Mononuclear cell (primary cell): ENCODE results near the gene AKTIP. TPM values are rescaled to one million over a fixed set of nuclear protein-coding genes. Genes with fewer than 3 reads are reported as not detected.

Experiments used
- H3K27me3 ChIP-seq: 2 replicates; pipeline ENCODE4 v1.6.0; 2011; ENCODE audit warnings: low read length, control low read depth; ENCODE audit not compliant: insufficient read depth
- H3K4me1 ChIP-seq: 2 replicates; pipeline ENCODE4 v1.5.1; 2011; ENCODE audit warnings: mild to moderate bottlenecking, low read length, control low read depth; ENCODE audit not compliant: insufficient read depth
- H3K4me3 ChIP-seq: 2 replicates; pipeline ENCODE4 v1.5.1; 2011; ENCODE audit warnings: mild to moderate bottlenecking, low read length, moderate library complexity
- H3K9me3 ChIP-seq: 2 replicates; pipeline ENCODE4 v1.5.1; 2011; ENCODE audit warnings: low read depth, mild to moderate bottlenecking, control low read depth, low read length
- total RNA-seq: library from RNA; depleted of rRNA; stranded (reverse); fragments of >200 nt; gene quantifications from one replicate; pipeline ENCODE4 v1.2.3, GENCODE V29; 2012

AKTIP gene
- total RNA-seq, 1 donor = 42.3 TPM

- Histone ChIP-seq H3K4me3 (no peak overlapping the region), H3K9me3 (no peaks in the 10 kb centered on the region), H3K4me1 (peaks cover 29% of the 10 kb centered on the region), H3K27me3 (no peaks in the 10 kb centered on the region)
Observed at GRCh38 chr16:53506254-53506653, 3.2 kb upstream of the AKTIP start.

- Histone ChIP-seq H3K4me3 (no peak overlapping the region), H3K4me1 (peaks cover 28% of the 10 kb centered on the region), H3K27me3 (no peaks in the 10 kb centered on the region), H3K9me3 (no peaks in the 10 kb centered on the region)
Observed at GRCh38 chr16:53504665-53505064, 1.7 kb upstream of the AKTIP start.

- no peaks in the 10 kb centered on the region for H3K27me3 ChIP-seq
- H3K9me3 ChIP-seq = no peaks in the 10 kb centered on the region
- H3K4me3 ChIP-seq = peak overlapping the region; percentile 14
- peaks cover 28% of the 10 kb centered on the region for H3K4me1 ChIP-seq
Observed at GRCh38 chr16:53503991-53504663, 1.1 kb upstream of the AKTIP start.

DNA sequence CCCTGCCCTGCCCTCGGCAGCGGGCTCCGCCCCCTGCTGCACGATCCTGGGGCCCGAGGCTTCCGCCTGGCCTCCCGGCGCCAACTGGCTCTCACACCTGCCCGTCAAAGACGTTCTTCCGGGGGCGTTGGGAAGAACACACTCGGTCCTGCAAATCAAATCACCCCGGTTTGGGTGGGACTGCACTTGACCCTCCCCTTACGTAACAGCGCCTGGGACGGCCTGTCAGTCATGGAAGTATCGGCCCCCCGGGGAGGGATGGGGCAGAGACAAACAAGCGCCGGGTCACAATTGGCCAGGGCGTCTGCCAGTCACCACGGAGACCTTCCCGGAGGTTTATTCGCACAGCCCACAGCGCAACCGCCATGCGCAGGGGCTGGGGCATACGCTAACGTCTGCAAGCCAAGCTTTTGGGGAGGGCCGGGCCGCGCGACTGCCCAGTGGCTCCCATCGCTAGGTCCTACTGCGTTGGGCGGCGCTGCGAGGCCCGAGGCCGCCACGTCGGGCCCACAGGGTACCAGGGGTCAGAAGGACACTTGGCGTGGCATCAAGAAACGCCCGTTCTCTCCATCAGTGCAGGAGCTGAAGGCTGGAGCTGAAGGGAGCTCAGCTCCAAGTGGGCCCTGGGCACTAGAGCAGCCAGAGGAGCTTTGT is 388 bp upstream of the AKTIP start:
- H3K4me3 ChIP-seq = peak overlapping the region; percentile 64
- no peaks in the 10 kb centered on the region for H3K27me3 ChIP-seq
- peaks cover 28% of the 10 kb centered on the region for H3K4me1 ChIP-seq
- no peaks in the 10 kb centered on the region for H3K9me3 ChIP-seq

GRCh38 chr16:53501216-53501859 is 1.7 kb downstream of the AKTIP start:
- Histone ChIP-seq H3K4me3 (peak overlapping the region; percentile 74), H3K27me3 (no peaks in the 10 kb centered on the region), H3K4me1 (peaks cover 28% of the 10 kb centered on the region), H3K9me3 (no peaks in the 10 kb centered on the region)

DNA sequence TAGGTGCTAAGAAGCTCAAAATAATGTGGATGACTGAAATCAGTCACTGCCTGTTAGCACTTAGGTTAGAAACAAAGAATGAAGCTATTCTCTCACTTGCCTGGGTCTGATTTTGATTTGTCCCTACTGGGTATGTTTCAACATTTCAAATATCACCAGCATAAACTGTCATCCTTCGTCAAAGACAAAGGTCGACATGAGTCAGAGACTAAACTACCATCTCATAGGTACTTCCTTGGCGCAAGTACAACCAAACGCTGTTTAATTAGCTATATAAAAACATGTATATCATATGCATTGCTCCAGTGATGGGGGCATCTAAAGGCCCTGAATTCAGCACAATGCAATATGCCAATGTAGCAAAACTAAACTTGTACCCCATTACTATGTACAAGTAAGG is 4.0 kb downstream of the AKTIP start:
- H3K4me1 ChIP-seq = peaks cover 20% of the 10 kb centered on the region
- no peak overlapping the region for H3K4me3 ChIP-seq
- H3K9me3 ChIP-seq = no peaks in the 10 kb centered on the region
- H3K27me3 ChIP-seq = no peaks in the 10 kb centered on the region

DNA sequence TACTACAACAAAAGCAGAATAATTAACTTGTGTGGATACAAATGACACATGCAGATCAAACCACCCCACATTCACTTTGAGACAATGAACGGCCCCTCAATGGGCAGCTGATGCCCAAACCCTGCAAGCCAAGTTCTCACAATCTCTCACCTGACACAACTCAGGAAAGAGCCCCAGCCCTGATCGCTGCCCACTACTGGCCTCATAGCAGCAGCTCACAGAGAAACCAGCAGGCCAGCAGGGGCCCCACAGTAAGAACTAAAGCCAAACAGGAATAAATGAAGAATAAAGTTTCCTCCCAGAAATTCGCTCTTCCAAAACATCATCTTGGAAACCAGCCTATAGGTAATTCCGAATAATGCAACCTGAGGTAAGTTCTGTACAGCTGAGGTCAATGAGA is 7.7 kb downstream of the AKTIP start:
- Histone ChIP-seq H3K4me3 (no peak overlapping the region), H3K9me3 (no peaks in the 10 kb centered on the region), H3K4me1 (no peaks in the 10 kb centered on the region), H3K27me3 (no peaks in the 10 kb centered on the region)

- H3K27me3 ChIP-seq = no peaks in the 10 kb centered on the region
- H3K9me3 ChIP-seq = no peaks in the 10 kb centered on the region
- no peaks in the 10 kb centered on the region for H3K4me1 ChIP-seq
- H3K4me3 ChIP-seq = no peak overlapping the region
Observed at GRCh38 chr16:53494636-53495035, 8.4 kb downstream of the AKTIP start.

DNA sequence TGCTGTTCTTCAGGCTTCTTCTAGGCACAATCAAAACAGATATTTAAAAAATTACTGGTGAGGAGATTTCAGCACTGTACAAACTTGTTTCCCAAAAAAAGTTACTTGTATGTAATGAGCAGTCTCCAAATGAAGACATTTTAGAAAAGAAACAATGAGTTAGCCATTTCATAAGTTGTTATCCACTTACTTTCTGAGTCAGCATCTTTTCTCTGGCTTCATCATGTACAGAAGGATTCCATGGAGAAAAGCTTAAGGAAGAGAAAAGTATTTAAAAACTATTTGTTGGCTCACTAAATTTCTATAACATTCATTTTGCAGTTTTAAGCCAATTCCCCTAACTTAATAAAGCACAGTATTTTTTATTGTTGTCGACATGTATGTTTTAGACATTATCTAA is 10.5 kb downstream of the AKTIP start:
- Histone ChIP-seq H3K9me3 (no peaks in the 10 kb centered on the region), H3K4me1 (no peaks in the 10 kb centered on the region), H3K27me3 (no peaks in the 10 kb centered on the region), H3K4me3 (no peak overlapping the region)

DNA sequence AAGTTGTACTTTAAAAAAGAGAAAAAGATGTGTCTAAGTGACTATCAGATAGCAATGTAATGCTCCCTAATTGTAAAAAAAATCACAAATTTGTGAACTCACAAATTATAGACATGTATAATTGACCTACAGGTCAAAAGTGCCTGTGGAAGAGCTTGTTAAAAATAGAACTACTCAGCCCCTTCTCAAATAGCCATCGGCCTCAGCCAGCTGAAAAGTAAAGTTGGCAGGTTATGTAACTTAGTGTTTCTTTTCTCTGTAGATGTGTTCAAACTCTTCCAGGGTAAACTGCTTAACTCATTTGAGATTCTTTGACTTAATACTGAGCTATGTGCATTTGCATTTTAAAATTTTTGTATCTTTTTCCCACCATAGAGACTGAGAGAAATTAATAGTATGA is 13.3 kb downstream of the AKTIP start:
- no peaks in the 10 kb centered on the region for H3K27me3 ChIP-seq
- no peaks in the 10 kb centered on the region for H3K4me1 ChIP-seq
- no peak overlapping the region for H3K4me3 ChIP-seq
- peaks cover 11% of the 10 kb centered on the region for H3K9me3 ChIP-seq

DNA sequence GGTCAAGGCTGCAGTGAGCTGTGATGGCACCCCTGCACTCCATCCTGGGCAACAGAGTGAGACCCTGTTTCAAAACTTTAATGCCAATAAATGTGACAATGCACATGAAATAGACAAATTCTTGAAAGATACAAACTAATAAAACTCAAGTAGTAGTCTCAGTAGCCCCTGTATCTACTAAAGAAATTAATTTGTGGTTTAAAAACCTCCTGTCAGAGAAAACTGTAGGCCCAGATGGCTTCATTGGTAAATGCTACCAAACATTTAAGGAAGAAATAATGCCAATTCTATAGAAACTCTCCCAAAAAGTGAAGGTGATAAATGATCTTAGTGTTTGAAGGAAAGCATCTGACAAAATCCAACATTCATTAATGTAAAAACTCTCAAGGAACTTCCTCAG is 16.8 kb downstream of the AKTIP start:
- H3K27me3 ChIP-seq = no peaks in the 10 kb centered on the region
- H3K4me3 ChIP-seq = no peak overlapping the region
- H3K9me3 ChIP-seq = peaks cover 11% of the 10 kb centered on the region
- peaks cover 16% of the 10 kb centered on the region for H3K4me1 ChIP-seq

GRCh38 chr16:53484542-53484941 is 18.5 kb downstream of the AKTIP start:
- Histone ChIP-seq H3K4me3 (no peak overlapping the region), H3K9me3 (peaks cover 11% of the 10 kb centered on the region), H3K4me1 (peaks cover 24% of the 10 kb centered on the region), H3K27me3 (no peaks in the 10 kb centered on the region)

DNA sequence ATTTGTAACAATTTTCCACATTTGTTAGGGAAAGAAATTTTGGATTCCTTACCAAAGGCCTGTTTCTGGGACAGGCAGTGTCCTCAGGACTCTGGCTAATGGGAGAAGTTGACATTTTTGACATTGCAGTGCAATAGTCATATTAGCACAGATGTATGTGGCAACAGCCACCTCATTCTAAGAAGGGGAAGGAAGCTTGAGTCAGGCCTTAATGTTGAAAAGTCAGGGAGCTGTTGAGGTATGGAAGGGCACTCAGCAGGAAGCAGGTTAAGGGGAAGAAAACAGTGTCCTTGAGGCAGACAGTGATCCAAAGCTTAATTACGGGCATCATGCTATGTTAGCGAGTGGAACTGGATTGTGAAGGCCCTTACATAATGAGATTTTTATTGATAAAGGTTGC is 20.9 kb downstream of the AKTIP start:
- H3K4me1 ChIP-seq = peaks cover 24% of the 10 kb centered on the region
- no peaks in the 10 kb centered on the region for H3K27me3 ChIP-seq
- H3K9me3 ChIP-seq = peaks cover 9% of the 10 kb centered on the region
- no peak overlapping the region for H3K4me3 ChIP-seq

- no peak overlapping the region for H3K4me3 ChIP-seq
- peaks cover 24% of the 10 kb centered on the region for H3K4me1 ChIP-seq
- no peaks in the 10 kb centered on the region for H3K9me3 ChIP-seq
- H3K27me3 ChIP-seq = no peaks in the 10 kb centered on the region
Observed at GRCh38 chr16:53480394-53480793, 22.6 kb downstream of the AKTIP start.

- no peaks in the 10 kb centered on the region for H3K9me3 ChIP-seq
- H3K4me1 ChIP-seq = peaks cover 27% of the 10 kb centered on the region
- H3K27me3 ChIP-seq = no peaks in the 10 kb centered on the region
- H3K4me3 ChIP-seq = no peak overlapping the region
Observed at GRCh38 chr16:53478965-53479364, 24.0 kb downstream of the AKTIP start.

DNA sequence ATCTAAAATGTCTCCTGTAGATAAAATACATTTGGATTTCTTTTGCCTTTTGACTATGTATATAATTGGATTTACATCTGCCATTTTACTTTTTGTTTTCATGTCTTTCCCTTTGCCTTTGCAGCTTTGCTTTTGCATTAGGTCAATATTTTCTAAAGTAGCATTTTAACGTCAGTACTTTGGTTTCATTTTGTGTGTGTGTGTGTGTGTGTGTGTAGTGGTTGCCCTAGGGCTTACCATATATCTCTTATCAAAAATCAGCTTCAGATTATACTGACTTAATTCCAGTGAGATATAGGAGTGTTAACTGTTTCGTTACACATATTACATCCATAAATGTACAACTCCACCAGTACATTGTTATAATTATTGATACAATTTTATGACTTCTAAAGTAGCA is 26.1 kb downstream of the AKTIP start:
- Histone ChIP-seq H3K9me3 (no peaks in the 10 kb centered on the region), H3K4me3 (no peak overlapping the region), H3K4me1 (peaks cover 16% of the 10 kb centered on the region), H3K27me3 (no peaks in the 10 kb centered on the region)
